8988T (cell line): ENCODE measurements around the gene DUSP22.

ENCODE experiments used
- DNase-seq: peaks from one replicate; pipeline ENCODE4 v3.0.0; 2011

The DUSP22 gene

GRCh38 chr6:311679-312220 lies 19.5 kb downstream of the DUSP22 start:
- no peak for DNase-seq

GRCh38 chr6:313087-313486 lies 20.8 kb downstream of the DUSP22 start:
- DNase-seq = no peak

- DNase-seq = no peak
Measured at GRCh38 chr6:313917-314316, 21.6 kb downstream of the DUSP22 start.

GRCh38 chr6:314377-314776 lies 22.1 kb downstream of the DUSP22 start:
- no peak for DNase-seq

- DNase-seq = no peak
Measured at GRCh38 chr6:315226-315625, 22.9 kb downstream of the DUSP22 start.

- no peak for DNase-seq
Measured at GRCh38 chr6:315921-316752, 23.9 kb downstream of the DUSP22 start.

- no peak for DNase-seq
Measured at GRCh38 chr6:316753-317038, 24.4 kb downstream of the DUSP22 start.

GRCh38 chr6:317060-317447 lies 24.8 kb downstream of the DUSP22 start:
- no peak for DNase-seq

GRCh38 chr6:317448-318144 lies 25.3 kb downstream of the DUSP22 start:
- DNase-seq = no peak

- no peak for DNase-seq
Measured at GRCh38 chr6:318243-318890, 26.1 kb downstream of the DUSP22 start.

GRCh38 chr6:319177-320131 lies 27.2 kb downstream of the DUSP22 start:
- DNase-seq = no peak

- DNase-seq = no peak
Measured at GRCh38 chr6:320351-321157, 28.3 kb downstream of the DUSP22 start.

GRCh38 chr6:321158-321438 lies 28.8 kb downstream of the DUSP22 start:
- DNase-seq = no peak

GRCh38 chr6:321536-322258 lies 29.4 kb downstream of the DUSP22 start:
- no peak for DNase-seq

GRCh38 chr6:322259-322930 lies 30.1 kb downstream of the DUSP22 start:
- no peak for DNase-seq

- no peak for DNase-seq
Measured at GRCh38 chr6:322940-323729, 30.8 kb downstream of the DUSP22 start.

- DNase-seq = no peak
Measured at GRCh38 chr6:323730-324088, 31.4 kb downstream of the DUSP22 start.

GRCh38 chr6:324116-324728 lies 31.9 kb downstream of the DUSP22 start:
- no peak for DNase-seq

GRCh38 chr6:324729-325125 lies 32.4 kb downstream of the DUSP22 start:
- DNase-seq = no peak
